Measurements from ENCODE around the gene HTR1E.

Gene HTR1E

GRCh38 chr6:86934365-86934764, 3.0 kb upstream of the HTR1E start:
- H3K4me1 ChIP-seq, result no peaks in the 10 kb centered on the region
- no peaks in the 10 kb centered on the region for H3K36me3 ChIP-seq
- DNase-seq, result no peak
- H3K9me3 ChIP-seq, result no peaks in the 10 kb centered on the region
- no peaks in the 10 kb centered on the region for H3K27me3 ChIP-seq
- no peak for TF ChIP-seq CTCF (IDR thresholded peaks at IDR 0.05; ENCODE audit: low read depth, low read length)
- H3K4me3 ChIP-seq (ENCODE audit: low read depth, low read length), result no peak overlapping the region

GRCh38 chr6:86936834-86937218, 502 bp upstream of the HTR1E start:
- Histone ChIP-seq H3K27me3 (no peaks in the 10 kb centered on the region), H3K4me1 (no peaks in the 10 kb centered on the region), H3K9me3 (no peaks in the 10 kb centered on the region), H3K36me3 (no peaks in the 10 kb centered on the region; the same call in 1 of the 2 replicates), H3K4me3 (ENCODE audit: low read depth, low read length) (peak overlapping the region; percentile 84)
- TF ChIP-seq CTCF (IDR thresholded peaks at IDR 0.05; ENCODE audit: low read depth, low read length), result no peak
- DNase-seq, result peak; percentile 87

- H3K4me3 ChIP-seq (ENCODE audit: low read depth, low read length), result peak overlapping the region; percentile 1; the same call in 1 of the 2 replicates
- no peaks in the 10 kb centered on the region for H3K9me3 ChIP-seq
- H3K36me3 ChIP-seq, result no peaks in the 10 kb centered on the region; the same call in 1 of the 2 replicates
- H3K4me1 ChIP-seq, result no peaks in the 10 kb centered on the region
- no peak for DNase-seq
- H3K27me3 ChIP-seq, result no peaks in the 10 kb centered on the region
- no peak for TF ChIP-seq CTCF (IDR thresholded peaks at IDR 0.05; ENCODE audit: low read depth, low read length)
Measured at GRCh38 chr6:86938814-86939213, 1.5 kb downstream of the HTR1E start.

- no peak for DNase-seq
Measured at GRCh38 chr6:86941461-86941860, 4.1 kb downstream of the HTR1E start.

GRCh38 chr6:86942769-86943516, 5.6 kb downstream of the HTR1E start:
- H3K27me3 ChIP-seq, result no peaks in the 10 kb centered on the region
- no peaks in the 10 kb centered on the region; the same call in 1 of the 2 replicates for H3K36me3 ChIP-seq
- no peak overlapping the region for H3K4me3 ChIP-seq (ENCODE audit: low read depth, low read length)
- no peaks in the 10 kb centered on the region for H3K9me3 ChIP-seq
- no peak for TF ChIP-seq CTCF (IDR thresholded peaks at IDR 0.05; ENCODE audit: low read depth, low read length)
- H3K4me1 ChIP-seq, result no peaks in the 10 kb centered on the region; the same call in 1 of the 2 replicates
- no peak for DNase-seq

More at GRCh38 chr6:86941461-86941860, 4.1 kb downstream of the HTR1E start:
- Histone ChIP-seq H3K27me3 (no peaks in the 10 kb centered on the region), H3K4me1 (no peaks in the 10 kb centered on the region; the same call in 1 of the 2 replicates), H3K36me3 (no peaks in the 10 kb centered on the region; the same call in 1 of the 2 replicates), H3K4me3 (ENCODE audit: low read depth, low read length) (no peak overlapping the region), H3K9me3 (no peaks in the 10 kb centered on the region)
- TF ChIP-seq CTCF (IDR thresholded peaks at IDR 0.05; ENCODE audit: low read depth, low read length), result no peak

GRCh38 chr6:86943819-86944407, 6.6 kb downstream of the HTR1E start:
- H3K9me3 ChIP-seq, result no peaks in the 10 kb centered on the region
- no peaks in the 10 kb centered on the region; the same call in 1 of the 2 replicates for H3K36me3 ChIP-seq
- no peak overlapping the region for H3K4me3 ChIP-seq (ENCODE audit: low read depth, low read length)
- H3K27me3 ChIP-seq, result no peaks in the 10 kb centered on the region
- DNase-seq, result no peak
- TF ChIP-seq CTCF (IDR thresholded peaks at IDR 0.05; ENCODE audit: low read depth, low read length), result no peak
- no peaks in the 10 kb centered on the region; the same call in 1 of the 2 replicates for H3K4me1 ChIP-seq
